HG02642 (cell line): ENCODE data around the gene ZNF768.
"Not testable (repeated sequence)": the region's sequence is repeated elsewhere in the genome, so short reads cannot be mapped to it uniquely, and the experiment has no call there.

Source experiments
- ATAC-seq: cut with Tn5 transposase; IDR thresholded peaks from one replicate; pipeline ENCODE4 v1.9.1; 2021; ENCODE audit warnings: mild to moderate bottlenecking; ENCODE audit not compliant: unreplicated experiment, poor library complexity

The ZNF768 gene

DNA sequence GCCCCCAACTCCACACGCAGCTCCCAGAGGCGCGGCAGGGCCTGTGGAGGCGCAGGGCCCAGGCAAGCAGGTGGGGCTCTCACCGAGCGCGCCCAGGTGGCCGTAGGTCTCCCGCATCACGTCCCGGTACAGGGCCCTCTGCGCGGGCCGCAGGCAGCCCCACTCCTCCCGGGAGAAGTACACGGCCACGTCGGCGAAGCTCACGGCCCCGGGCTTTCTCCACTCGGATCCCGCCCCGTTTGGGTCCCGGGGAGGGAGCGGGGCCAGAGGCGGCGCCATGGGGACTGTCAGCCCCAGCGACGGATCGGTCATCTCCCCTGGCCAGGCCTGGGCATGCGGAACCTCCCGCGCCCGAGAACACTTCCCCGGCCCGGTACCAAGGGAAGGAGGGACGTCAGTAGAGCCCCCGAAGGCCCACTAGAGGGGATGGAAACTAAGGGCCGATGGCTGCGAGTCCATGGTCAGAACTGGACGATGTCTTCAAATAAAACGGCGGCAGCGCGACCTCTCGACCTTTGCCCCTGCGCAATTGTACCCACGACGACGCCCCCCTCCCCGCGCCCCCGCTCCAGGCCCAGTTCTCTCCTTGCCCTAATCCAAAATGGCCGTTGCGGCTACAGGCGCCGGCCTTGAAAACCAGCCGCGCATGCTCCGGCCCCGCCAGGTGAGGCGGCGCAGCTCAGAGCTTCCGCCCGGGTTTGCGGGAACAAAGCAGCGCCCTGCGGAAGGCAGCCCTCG lies 8.2 kb upstream of the ZNF768 start, which contains the start of gene ZNF747:
Gene ZNF747 (minus strand): TSS at position 491 of the 738 bp plus-strand sequence. CDS start 179 bp downstream, at position 312.
- peak; percentile 65 for ATAC-seq

GRCh38 chr16:30533748-30534367 lies 7.5 kb upstream of the ZNF768 start:
- ATAC-seq = peak; percentile 6

DNA sequence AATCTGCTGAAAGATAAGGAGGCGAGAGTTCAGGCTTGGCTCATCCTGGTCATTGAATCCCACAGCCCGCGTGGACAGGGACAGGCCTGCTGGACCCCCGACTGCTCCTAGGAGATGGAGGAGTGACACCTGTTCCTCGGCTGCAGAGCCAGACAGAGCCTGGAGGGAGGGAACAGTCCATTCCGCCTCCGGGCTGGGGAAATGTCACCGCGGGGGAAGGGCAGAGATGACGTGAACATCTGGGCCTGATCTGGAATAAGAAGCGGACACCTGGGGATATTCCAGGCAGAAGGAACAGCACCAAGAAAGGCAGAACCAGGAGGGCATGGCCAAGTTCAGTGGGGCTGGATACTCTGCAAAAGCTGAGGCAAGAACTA lies 6.8 kb upstream of the ZNF768 start:
- no peak for ATAC-seq

DNA sequence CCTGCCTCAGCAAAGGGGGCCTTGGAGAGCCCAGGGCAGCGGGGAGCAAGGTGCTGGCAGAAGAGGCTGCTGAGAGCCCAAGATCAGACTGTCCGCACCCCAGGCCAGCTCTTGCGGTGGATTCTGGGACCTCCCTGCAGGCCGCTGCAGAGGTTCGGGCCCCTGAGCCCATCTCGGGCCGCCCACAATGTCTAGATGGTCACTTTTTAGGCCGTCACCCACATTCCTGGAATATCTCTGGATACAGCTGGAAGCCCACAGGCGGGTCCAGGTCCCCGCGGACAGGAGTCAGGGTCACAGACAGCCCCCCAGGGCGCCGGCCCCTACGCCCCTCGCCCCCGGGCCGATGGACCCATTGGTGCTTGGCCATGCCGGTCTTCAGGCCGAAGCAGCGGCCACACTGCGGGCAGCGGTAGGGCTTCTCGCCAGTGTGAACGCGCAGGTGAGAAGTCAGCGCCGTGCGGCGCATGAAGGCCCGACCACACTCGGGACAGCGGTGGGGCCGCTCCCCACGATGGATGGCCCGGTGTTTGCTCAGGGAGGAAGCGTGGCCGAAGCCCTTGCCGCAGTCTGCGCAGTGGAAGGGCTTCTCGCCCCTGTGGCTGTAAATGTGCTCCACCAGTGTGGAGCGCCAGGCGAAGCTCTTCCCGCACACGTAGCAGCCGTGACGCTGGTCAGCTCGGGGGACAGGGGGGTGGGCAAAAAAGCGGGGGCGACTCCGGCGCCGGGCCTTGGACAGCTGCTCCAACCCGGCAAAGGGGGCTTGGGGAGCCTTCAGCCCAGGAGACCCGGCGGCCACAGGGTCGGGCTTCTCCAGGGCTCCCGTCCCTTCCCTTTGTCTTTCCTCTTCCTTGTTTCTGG lies 6.1 kb upstream of the ZNF768 start:
- ATAC-seq = no peak

DNA sequence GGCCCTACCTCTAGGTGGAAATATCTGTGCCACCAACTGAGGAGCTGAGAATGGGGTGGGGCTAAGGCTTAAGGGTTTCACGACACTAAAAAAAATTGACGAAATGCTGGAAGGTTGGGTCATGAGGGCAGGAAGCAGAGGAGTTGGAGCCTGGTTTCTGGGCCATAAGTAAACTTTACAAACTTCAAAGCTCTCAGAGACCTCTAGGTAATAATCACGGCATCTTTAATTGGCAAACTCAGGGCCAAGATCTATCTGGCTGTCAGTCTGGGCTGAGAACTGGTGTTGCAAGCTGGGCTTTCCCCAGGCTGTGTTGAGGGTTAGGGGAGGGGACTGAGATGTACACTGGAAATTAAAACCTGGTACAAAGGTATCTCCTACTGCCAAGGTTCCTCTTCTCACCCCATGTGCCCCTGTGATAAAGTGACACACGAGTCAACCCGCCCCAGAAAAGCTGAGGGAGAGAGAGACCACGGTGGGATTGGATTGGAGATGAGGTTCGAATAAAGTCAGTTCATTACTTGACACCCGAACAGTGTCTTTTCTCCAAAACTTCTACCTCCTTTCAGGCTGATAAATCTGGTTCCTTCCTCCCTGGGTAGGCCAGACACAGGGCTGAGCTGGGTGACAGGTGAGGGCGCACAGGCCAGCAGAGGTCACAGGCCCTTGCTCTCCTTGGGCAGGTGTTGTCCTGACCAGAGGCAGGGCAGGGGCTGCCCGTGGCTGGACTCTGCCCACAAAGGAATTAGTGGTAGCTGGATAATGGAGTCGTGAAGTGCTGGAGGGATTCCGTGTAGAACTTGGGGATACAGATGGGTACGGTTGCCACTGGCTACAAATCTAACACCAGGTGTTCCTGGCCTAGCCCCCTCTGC lies 4.0 kb upstream of the ZNF768 start:
- no peak for ATAC-seq

DNA sequence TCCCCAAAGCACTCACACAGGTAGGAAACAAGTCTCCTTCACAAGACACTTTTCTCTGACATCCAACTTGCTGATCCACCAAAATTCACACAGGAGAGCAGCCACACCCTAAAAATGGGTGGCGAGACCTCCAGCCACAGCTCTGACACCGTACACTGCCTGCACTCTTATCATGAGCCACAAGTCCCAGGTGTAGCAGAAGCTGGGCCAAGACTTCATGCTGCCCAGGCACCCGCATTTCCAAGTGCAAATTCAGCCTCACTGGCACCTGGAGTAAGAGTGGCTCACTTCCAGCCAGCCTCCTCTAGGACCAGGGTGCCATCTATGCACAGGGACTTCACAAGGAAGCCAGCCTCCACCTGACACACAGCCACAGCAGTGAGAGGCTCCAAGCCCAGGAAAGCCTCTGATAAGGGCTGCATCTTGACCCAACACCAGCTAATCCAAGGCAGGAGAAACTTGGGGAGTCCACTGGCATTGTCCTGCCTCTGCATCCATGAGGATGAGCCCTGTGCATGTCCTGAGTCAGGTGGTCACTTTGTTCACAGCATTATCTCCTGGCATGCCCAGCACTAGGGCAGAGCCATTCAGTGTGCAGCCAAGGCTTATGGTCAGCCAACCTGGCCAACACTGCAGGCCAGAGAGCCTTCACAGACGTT lies 2.6 kb upstream of the ZNF768 start:
- ATAC-seq = no peak

GRCh38 chr16:30527635-30528178 lies 1.3 kb upstream of the ZNF768 start:
- ATAC-seq = no peak

DNA sequence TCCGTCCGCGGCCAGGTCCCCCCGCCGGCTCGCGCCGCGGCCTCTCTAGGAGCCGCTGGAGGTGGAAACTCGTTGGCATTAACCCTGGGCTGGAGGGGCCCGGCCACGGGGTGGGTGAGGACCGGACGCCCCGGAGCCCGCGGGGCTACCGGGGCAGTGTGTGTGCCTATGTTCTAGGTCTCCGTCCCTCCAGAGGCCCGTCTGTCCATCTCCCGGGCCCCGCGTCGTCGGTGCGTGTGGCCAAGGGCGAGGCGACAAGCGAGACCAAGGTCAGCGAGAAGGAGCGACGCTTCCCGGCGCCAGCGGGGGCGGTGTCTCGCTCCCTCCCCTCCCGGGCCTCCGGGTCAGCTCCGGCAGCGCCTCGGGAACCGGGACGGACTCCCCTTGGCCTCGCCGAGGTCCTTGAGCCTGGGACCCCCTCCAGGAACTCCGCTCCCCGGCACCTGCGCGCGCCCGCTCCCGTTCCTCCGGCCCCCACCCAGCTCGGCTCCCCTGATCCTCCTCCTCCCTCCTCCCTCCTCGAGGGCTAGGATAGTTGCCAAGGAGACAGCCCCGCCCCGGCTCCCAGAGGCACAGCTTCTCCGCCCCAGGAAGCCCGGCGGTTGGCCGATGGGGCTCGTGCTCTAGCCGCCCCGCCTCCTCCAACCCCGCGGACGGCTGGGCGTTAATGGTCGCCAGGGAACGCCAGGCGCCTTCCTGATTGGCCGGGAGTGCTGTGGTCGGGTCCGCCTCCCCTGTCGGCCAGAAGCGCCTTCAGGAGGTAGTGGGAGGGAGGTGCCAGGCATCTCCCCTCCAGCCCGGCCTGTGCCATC lies 663 bp upstream of the ZNF768 start:
- ATAC-seq = peak; percentile 82

DNA sequence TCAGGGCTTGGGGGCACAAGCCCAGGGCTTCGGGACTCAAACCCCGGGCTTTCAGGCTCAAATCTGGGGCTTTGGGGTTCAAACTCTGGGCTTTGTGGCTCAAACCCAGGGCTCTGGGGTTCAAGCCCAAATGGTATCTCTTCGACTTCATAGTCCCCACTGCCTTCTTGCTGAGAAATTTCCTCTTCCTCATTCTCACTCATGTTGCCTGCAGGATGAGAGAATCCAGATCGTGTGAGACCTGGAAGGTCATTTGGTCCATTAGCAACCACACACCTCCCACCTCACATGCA lies 576 bp downstream of the ZNF768 start:
- ATAC-seq = no peak

GRCh38 chr16:30524575-30525568 lies 1.5 kb downstream of the ZNF768 start:
- ATAC-seq = no peak

DNA sequence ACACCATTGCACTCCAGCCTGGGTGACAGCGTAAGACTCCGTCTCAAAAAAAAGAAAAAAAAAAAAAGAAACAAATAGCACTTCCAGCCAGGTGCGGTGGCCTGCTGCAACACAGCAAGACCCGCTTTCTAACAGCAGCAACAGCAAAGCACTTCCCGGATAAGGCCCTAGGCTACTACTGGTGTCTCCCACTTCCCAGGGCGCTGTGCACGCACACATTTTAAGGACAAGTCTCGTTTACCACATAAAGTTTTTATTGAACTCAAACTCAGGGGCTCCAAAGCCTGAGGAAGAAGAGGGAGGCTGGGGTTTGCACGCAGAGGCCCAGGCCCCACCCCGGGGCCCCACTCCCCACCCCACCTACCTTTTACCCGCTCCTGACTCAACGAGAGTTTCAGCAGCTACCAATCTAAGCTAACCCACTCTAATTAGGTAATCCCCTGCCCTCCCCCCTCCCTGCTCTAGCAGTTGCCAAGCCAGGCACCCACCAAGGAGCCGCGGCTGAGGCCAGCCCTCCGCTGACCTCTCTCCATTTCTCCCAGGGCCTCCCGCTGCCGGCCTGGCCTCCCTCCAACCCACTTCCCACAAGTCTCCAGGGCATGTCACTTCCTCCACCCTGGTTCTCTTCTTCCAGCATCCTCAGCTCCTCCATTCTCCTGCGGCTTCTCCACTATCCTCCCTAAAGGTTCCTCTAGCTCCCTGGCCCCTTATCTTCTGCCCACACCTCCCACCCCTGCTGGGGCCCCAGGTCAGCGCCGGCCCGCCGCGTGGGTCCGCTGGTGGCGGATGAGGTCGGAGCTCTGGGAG lies 2.4 kb downstream of the ZNF768 start:
- ATAC-seq = no peak

DNA sequence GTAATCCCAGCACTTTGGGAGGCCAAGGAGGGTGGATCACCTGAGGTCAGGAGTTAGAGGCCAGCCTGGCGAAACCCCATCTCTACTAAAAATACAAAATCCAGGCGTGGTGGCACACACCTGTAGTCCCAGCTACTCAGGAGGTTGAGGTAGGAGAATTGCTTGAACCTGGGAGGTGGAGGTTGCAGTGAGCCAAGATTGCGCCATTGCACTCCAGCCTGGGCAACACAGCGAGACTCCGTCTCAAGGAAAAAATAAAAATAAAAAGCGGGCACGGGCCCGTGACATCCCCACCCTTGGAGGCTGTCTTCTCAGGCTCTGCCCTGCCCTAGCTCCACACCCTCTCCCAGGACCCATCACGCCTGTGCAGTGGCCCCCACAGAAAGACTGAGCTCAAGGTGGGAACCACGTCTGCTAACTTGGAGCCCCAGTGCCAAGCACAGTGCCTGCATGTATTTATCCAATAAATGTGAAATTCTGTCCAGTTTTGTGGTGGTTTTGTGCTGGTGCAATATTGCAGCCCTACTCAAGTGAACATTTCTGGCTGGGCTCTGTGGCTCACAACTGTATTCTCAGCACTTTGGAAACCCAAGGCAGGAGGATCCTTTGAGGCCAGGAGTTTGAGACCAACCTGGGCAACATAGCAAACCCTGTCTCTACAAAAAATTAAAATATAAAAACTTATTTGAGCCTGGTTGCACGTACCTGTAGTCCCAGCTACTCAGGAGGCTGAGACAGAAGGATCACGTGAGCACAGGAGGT lies 3.5 kb downstream of the ZNF768 start:
- ATAC-seq = not testable (repeated sequence)

GRCh38 chr16:30521873-30522641 lies 4.3 kb downstream of the ZNF768 start:
- ATAC-seq = no peak

DNA sequence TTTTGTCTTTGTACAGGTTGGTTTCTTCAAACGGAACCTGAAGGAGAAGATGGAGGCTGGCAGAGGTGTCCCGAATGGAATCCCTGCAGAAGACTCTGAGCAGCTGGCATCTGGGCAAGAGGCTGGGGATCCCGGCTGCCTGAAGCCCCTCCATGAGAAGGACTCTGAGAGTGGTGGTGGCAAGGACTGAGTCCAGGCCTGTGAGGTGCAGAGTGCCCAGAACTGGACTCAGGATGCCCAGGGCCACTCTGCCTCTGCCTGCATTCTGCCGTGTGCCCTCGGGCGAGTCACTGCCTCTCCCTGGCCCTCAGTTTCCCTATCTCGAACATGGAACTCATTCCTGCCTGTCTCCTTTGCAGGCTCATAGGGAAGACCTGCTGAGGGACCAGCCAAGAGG lies 4.9 kb downstream of the ZNF768 start:
- ATAC-seq = no peak
